ENCODE measurements around the gene PERM1. TPM values are rescaled to one million over a fixed set of nuclear protein-coding genes. Genes with fewer than 3 reads are reported as not detected.

PERM1 gene
- total RNA-seq, 1 experiment from 2014 or later: 0.18 TPM

GRCh38 chr1:1001057-1001783 is 19.3 kb upstream of the PERM1 start:
- POLR2A ChIA-PET: interaction anchor here (3.0 kb wide), 1 partner anchor 18 kb away, joined by 16 read pairs; the partner anchor contains the start of gene AGRN
- H3K27me3 Mint-ChIP-seq (ENCODE audit: insufficient read depth, unreplicated experiment): no peaks in the 10 kb centered on the region
- Histone ChIP-seq H3K9me3 (no peaks in the 10 kb centered on the region), H3K4me3 (ENCODE audit: low read depth, low read length) (peak overlapping the region; percentile 87), H3K4me1 (peaks cover 46% of the 10 kb centered on the region), H3K36me3 (ENCODE audit: control insufficient read depth, insufficient read depth, low read length) (no peaks in the 10 kb centered on the region), H3K27me3 (replicated peaks; ENCODE audit: control insufficient read depth, insufficient read depth, low read length) (no peaks in the 10 kb centered on the region)
- H3K9me3 Mint-ChIP-seq (ENCODE audit: unreplicated experiment): no peaks in the 10 kb centered on the region
- CTCF ChIA-PET: interaction anchor here (1.5 to 1.8 kb wide), 2 partner anchors 13 to 17 kb away, joined by 4 to 5 read pairs; partner anchors contain the start of gene ISG15
- intact Hi-C loops (cut with micrococcal nuclease; ENCODE audit: unreplicated experiment): loop anchor here (2.0 kb wide), 1 partner anchor 18 kb away; no protein-coding TSS in a partner anchor
- peaks cover 14% of the 10 kb centered on the region for H3K4me1 Mint-ChIP-seq (ENCODE audit: low read depth, unreplicated experiment)
- TSS peak; percentile 62 for BruUV-seq (replicated peaks)
- H3K4me3 Mint-ChIP-seq (ENCODE audit: unreplicated experiment): peak overlapping the region; percentile 79
- H3K36me3 Mint-ChIP-seq (ENCODE audit: insufficient read depth, unreplicated experiment): peaks cover 45% of the 10 kb centered on the region
- peak overlapping the region; percentile 96 for H3K27ac Mint-ChIP-seq (ENCODE audit: unreplicated experiment)
- DNase-seq: no peak
- TF ChIP-seq CTCF (IDR thresholded peaks at IDR 0.05; ENCODE audit: insufficient read depth in 1 of 2, low read depth in 1 of 2, low read length in 1 of 2, severe bottlenecking in 1 of 2, unreplicated experiment in 1 of 2): no peak

DNA sequence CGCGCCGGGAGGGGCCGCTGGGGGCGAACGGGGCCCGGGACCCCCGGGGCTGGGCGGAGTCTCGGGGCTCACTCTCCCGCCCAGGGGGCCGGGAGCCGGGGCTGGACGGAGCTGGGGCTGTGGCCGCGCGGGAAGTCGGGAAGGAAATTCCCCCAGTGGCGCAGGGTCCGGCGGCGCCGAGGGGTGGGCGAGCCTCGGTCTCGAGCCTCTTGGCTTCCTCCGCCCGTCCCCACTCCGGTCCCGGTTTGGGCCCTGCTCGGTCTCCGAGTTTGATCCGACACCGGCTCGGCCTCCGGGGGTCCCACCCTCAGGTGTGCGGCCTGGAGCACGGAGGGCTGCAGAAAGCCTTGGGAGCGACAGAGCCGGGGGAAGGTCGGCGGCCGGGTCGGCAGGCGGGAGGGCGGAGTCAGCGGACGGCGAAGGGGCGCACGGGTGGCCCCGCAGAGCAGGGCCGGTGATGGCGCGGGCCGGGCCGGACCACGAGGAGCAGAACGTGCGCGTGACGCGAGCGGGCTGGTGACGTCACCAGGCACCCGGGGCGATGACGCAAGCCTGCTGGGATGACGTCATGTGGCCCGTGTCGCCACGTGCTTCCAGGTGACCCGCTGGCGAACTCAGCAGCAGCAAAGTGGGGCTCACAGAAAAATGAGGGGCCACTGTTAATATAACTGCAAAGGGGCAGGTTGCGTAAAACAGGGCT is 18.6 kb upstream of the PERM1 start:
- peaks cover 44% of the 10 kb centered on the region for H3K4me1 ChIP-seq
- H3K27me3 ChIP-seq (replicated peaks; ENCODE audit: control insufficient read depth, insufficient read depth, low read length): no peaks in the 10 kb centered on the region
- TF ChIP-seq CTCF (IDR thresholded peaks at IDR 0.05; ENCODE audit: insufficient read depth in 1 of 2, low read depth in 1 of 2, low read length in 1 of 2, severe bottlenecking in 1 of 2, unreplicated experiment in 1 of 2): no peak
- Mint-ChIP-seq H3K9me3 (ENCODE audit: unreplicated experiment) (no peaks in the 10 kb centered on the region), H3K27me3 (ENCODE audit: insufficient read depth, unreplicated experiment) (no peaks in the 10 kb centered on the region), H3K36me3 (ENCODE audit: insufficient read depth, unreplicated experiment) (peaks cover 47% of the 10 kb centered on the region), H3K27ac (ENCODE audit: unreplicated experiment) (peak overlapping the region; percentile 96), H3K4me3 (ENCODE audit: unreplicated experiment) (peak overlapping the region; percentile 79), H3K4me1 (ENCODE audit: low read depth, unreplicated experiment) (peaks cover 11% of the 10 kb centered on the region)
- no peaks in the 10 kb centered on the region for H3K36me3 ChIP-seq (ENCODE audit: control insufficient read depth, insufficient read depth, low read length)
- BruUV-seq (replicated peaks): no TSS peak
- intact Hi-C loops (cut with micrococcal nuclease; ENCODE audit: unreplicated experiment): loop anchor here (2.0 kb wide), 1 partner anchor 18 kb away; no protein-coding TSS in a partner anchor
- no peaks in the 10 kb centered on the region for H3K9me3 ChIP-seq
- CTCF ChIA-PET: interaction anchor here (1.5 kb wide), 1 partner anchor 13 kb away, joined by 5 read pairs; the partner anchor contains the start of gene ISG15
- POLR2A ChIA-PET: interaction anchor here (0.7 to 3.0 kb wide), 2 partner anchors 19 kb away, joined by 3 to 16 read pairs; partner anchors contain the start of genes AGRN and PERM1
- DNase-seq: peak; percentile 91 to 94
- H3K4me3 ChIP-seq (ENCODE audit: low read depth, low read length): peak overlapping the region; percentile 87

GRCh38 chr1:999725-1000356 is 17.9 kb upstream of the PERM1 start, which contains the start of gene HES4:
Gene HES4, minus strand, starts transcription at chr1:1000097. Its CDS starts 124 bp downstream, at chr1:999973.
- peak; percentile 95 for DNase-seq
- Histone ChIP-seq H3K36me3 (ENCODE audit: control insufficient read depth, insufficient read depth, low read length) (no peaks in the 10 kb centered on the region), H3K4me1 (peaks cover 40% of the 10 kb centered on the region), H3K9me3 (no peaks in the 10 kb centered on the region), H3K4me3 (ENCODE audit: low read depth, low read length) (peak within 1 kb of the TSS; percentile 87), H3K27me3 (replicated peaks; ENCODE audit: control insufficient read depth, insufficient read depth, low read length) (no peaks in the 10 kb centered on the region)
- H3K9me3 Mint-ChIP-seq (ENCODE audit: unreplicated experiment): no peaks in the 10 kb centered on the region
- TSS peak; percentile 61 for BruUV-seq (replicated peaks)
- H3K27me3 Mint-ChIP-seq (ENCODE audit: insufficient read depth, unreplicated experiment): no peaks in the 10 kb centered on the region
- peaks cover 5% of the 10 kb centered on the region for H3K4me1 Mint-ChIP-seq (ENCODE audit: low read depth, unreplicated experiment)
- peaks cover 45% of the 10 kb centered on the region for H3K36me3 Mint-ChIP-seq (ENCODE audit: insufficient read depth, unreplicated experiment)
- peak within 1 kb of the TSS; percentile 96 for H3K27ac Mint-ChIP-seq (ENCODE audit: unreplicated experiment)
- ChIA-PET CTCF (no interaction called here), POLR2A (interaction anchor here (0.7 to 3.0 kb wide), 2 partner anchors 18 to 20 kb away, joined by 3 to 16 read pairs; partner anchors contain the start of genes AGRN and PERM1)
- H3K4me3 Mint-ChIP-seq (ENCODE audit: unreplicated experiment): peak within 1 kb of the TSS; percentile 79
- intact Hi-C loops (cut with micrococcal nuclease; ENCODE audit: unreplicated experiment): loop anchor here (2.0 to 5.0 kb wide), 2 partner anchors 19 to 72 kb away; partner anchors contain the start of gene RNF223
- no peak for TF ChIP-seq CTCF (IDR thresholded peaks at IDR 0.05; ENCODE audit: insufficient read depth in 1 of 2, low read depth in 1 of 2, low read length in 1 of 2, severe bottlenecking in 1 of 2, unreplicated experiment in 1 of 2)
